ENCODE measurements around the gene ABHD2. TPM values are rescaled to one million over a fixed set of nuclear protein-coding genes. Genes with fewer than 3 reads are reported as not detected.
A peak's percentile ranks its signal among the peaks of the same experiment; 100 is the strongest.

The ABHD2 gene
- total RNA-seq, 1 experiment from 2014 or later = 15.6 TPM

DNA sequence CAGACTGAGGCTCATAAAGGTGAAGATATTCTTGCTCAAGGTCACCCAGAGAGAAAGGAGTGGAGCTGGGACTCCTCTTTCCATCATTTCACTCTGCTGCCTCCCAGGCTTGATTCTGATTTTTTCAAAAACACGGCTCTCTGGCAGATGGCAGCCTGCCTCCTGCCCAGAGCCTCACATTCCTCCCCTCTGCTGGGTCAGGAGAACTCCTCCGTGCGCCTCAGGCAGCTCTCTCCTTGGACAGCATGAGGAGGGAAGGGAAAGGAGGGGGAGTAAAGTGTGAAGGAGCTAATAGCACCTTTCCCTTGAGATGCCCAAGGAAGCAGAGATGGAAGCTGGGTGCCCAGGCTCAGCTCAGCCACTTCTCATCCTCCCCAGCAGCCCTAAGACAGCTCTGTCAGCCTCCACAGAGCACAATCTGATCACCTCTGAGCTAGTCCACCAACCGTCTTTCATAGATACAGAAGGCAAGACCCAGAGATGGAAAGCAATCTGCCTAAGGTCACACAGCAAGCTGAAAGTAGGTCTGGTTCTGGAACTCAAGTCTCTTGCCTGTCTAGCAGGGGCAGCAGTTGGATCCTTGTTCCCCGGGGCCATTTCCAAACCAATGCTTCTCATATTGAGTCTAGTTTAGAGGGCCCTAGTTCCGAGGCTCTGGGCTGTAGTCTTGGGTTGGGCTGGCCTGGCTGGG lies 129.6 kb downstream of the ABHD2 start:
- no peak overlapping the region for H3K4me3 Mint-ChIP-seq
- Histone ChIP-seq H3K4me1 (ENCODE audit: insufficient read depth, low read length) (no peaks in the 10 kb centered on the region), H2BK20ac (ENCODE audit: low read depth, low read length, poor library complexity, severe bottlenecking) (no peak overlapping the region), H3K9me3 (ENCODE audit: control insufficient read depth, low read depth, low read length) (no peaks in the 10 kb centered on the region), H3K9ac (ENCODE audit: extremely low read depth, insufficient read length, low read length) (no peak overlapping the region), H4K20me1 (ENCODE audit: control insufficient read depth, insufficient read depth, insufficient read length) (no peaks in the 10 kb centered on the region), H4K5ac (ENCODE audit: insufficient read length, low read depth, low read length) (no peak overlapping the region), H2BK120ac (ENCODE audit: low read depth, low read length, poor library complexity, severe bottlenecking) (no peak overlapping the region), H3T11ph (ENCODE audit: low read length) (no peak overlapping the region), H4K8ac (replicated peaks; ENCODE audit: insufficient read length, low read depth, low read length) (no peak overlapping the region), H3K27ac (ENCODE audit: insufficient read length, low read depth, low read length) (no peak overlapping the region), H2AK5ac (ENCODE audit: insufficient read length, low read length) (no peak overlapping the region), H2BK15ac (ENCODE audit: low read depth, low read length) (no peak overlapping the region), H3K79me1 (ENCODE audit: insufficient read depth, low read depth, low read length, poor library complexity, severe bottlenecking) (no peaks in the 10 kb centered on the region), H3K14ac (ENCODE audit: insufficient read depth, low read length) (no peak overlapping the region), H3K56ac (ENCODE audit: insufficient read length, low read depth, low read length) (no peak overlapping the region), H3K23me2 (ENCODE audit: insufficient read length, low read depth, low read length, poor library complexity, severe bottlenecking) (no peaks in the 10 kb centered on the region), H3K18ac (ENCODE audit: insufficient read length, low read depth, low read length) (no peak overlapping the region), H3K23ac (ENCODE audit: insufficient read length, low read depth, low read length) (no peak overlapping the region), H3K27me3 (ENCODE audit: insufficient read depth, low read length) (no peaks in the 10 kb centered on the region), H2BK5ac (ENCODE audit: insufficient read length, low read length) (no peak overlapping the region), H3K79me2 (ENCODE audit: insufficient read depth, low read length) (no peaks in the 10 kb centered on the region), H3K4ac (ENCODE audit: low read depth, low read length) (no peak overlapping the region), H4K91ac (ENCODE audit: insufficient read length, low read depth, low read length) (no peak overlapping the region), H2BK12ac (ENCODE audit: insufficient read length, low read depth, low read length) (no peak overlapping the region), H2AFZ (ENCODE audit: low read length) (no peak overlapping the region), H3K4me2 (ENCODE audit: insufficient read depth, insufficient read length, low read length) (no peak overlapping the region)
- H3K27ac Mint-ChIP-seq = 0 out of 7 replicates have a peak overlapping the region, but pooled peaks of 1 of the 3 experiments have one; percentile 28
- peaks cover 3 to 6% of the 10 kb centered on the region in 2 experiments; a peak in 3 of 4 replicates for H3K4me1 Mint-ChIP-seq
- TF ChIP-seq CTCF (conservative IDR thresholded peaks at IDR 0.05) = no peak
- H3K27me3 Mint-ChIP-seq (ENCODE audit: low read depth) = peaks cover 3% of the 10 kb centered on the region
- WGBS (ENCODE audit: extremely low coverage, insufficient read length, low lambda C conversion rate) = no CpG with 5 or more reads among the region's 6 CpGs
- H3K9me3 Mint-ChIP-seq = no peaks in the 10 kb centered on the region
- H3K36me3 Mint-ChIP-seq (ENCODE audit: insufficient read depth in 1 of 3, low read depth in 3 of 3) = no peaks in the 10 kb centered on the region
- DNase-seq = no peak
